Measurements from ENCODE around the gene SNCAIP. TPM values are rescaled to one million over a fixed set of nuclear protein-coding genes. Genes with fewer than 3 reads are reported as not detected.

Gene SNCAIP
- total and polyA plus RNA-seq, 2 of the 4 experiments (the other 2 are of a cell fraction), result 15.3 to 19.0 TPM

GRCh38 chr5:122301016-122301415 lies 11.0 kb upstream of the SNCAIP start:
- Histone ChIP-seq H3K23ac (ENCODE audit: low read depth, low read length) (no peak overlapping the region), H4K91ac (ENCODE audit: insufficient read depth, low read depth, low read length) (no peak overlapping the region), H3K4me3 (ENCODE audit: insufficient read depth, low read depth, low read length) (no peak overlapping the region), H4K20me1 (ENCODE audit: insufficient read depth, low read length) (no peaks in the 10 kb centered on the region), H3K27ac (ENCODE audit: insufficient read depth, low read length) (no peak overlapping the region), H2BK5ac (ENCODE audit: low read depth, low read length, poor library complexity, severe bottlenecking) (no peak overlapping the region), H3K4me2 (ENCODE audit: low read depth, low read length) (no peak overlapping the region), H2AK9ac (replicated peaks; ENCODE audit: low read depth, low read length, poor library complexity) (no peak overlapping the region), H3K79me1 (ENCODE audit: low read depth in 1 of 2, low read length in 2 of 2) (no peaks in the 10 kb centered on the region), H3K18ac (ENCODE audit: low read depth, low read length) (no peak overlapping the region), H2BK120ac (ENCODE audit: low read depth, low read length) (no peak overlapping the region), H4K8ac (ENCODE audit: low read depth in 2 of 2, low read length in 2 of 2) (no peak overlapping the region), H3K36me3 (ENCODE audit: control insufficient read depth, insufficient read depth, low read length) (no peaks in the 10 kb centered on the region), H2BK15ac (ENCODE audit: low read depth, low read length) (no peak overlapping the region), H2AK5ac (ENCODE audit: low read depth, low read length) (no peak overlapping the region), H3K4me1 (ENCODE audit: control insufficient read depth, insufficient read depth, low read length) (no peaks in the 10 kb centered on the region), H4K5ac (ENCODE audit: low read depth, low read length) (no peak overlapping the region), H3K9ac (ENCODE audit: low read depth, low read length) (no peak overlapping the region), H3K56ac (ENCODE audit: extremely low read depth, insufficient read depth, low read length) (no peak overlapping the region), H2AFZ (replicated peaks; ENCODE audit: low read length, poor library complexity) (no peak overlapping the region), H3K4ac (ENCODE audit: low read depth, low read length) (no peak overlapping the region), H2BK20ac (ENCODE audit: low read depth, low read length) (no peak overlapping the region), H3K9me1 (ENCODE audit: insufficient read depth, low read length) (no peaks in the 10 kb centered on the region), H3K27me3 (ENCODE audit: control insufficient read depth, insufficient read depth, low read length) (no peaks in the 10 kb centered on the region; the same call in 1 of the 2 replicates), H3K9me3 (ENCODE audit: control insufficient read depth, insufficient read depth, low read length) (no peaks in the 10 kb centered on the region), H3K14ac (replicated peaks; ENCODE audit: low read depth, low read length) (no peak overlapping the region)
- in situ Hi-C loops (cut with MboI; ENCODE audit: low sequenced_read_pairs), result no loop called here
- BruUV-seq (replicated peaks), result no TSS peak
- intact Hi-C loops (cut with micrococcal nuclease), result loop anchor here (1.0 kb wide), 1 partner anchor 16 kb away; no protein-coding TSS in a partner anchor
- no peak for ATAC-seq (ENCODE audit: low read depth)
- ChIA-PET CTCF (no interaction called here), POLR2A (ENCODE audit: unreplicated experiment) (no interaction called here)
- no peak for TF ChIP-seq MAFK (IDR thresholded peaks at IDR 0.05; ENCODE audit: low read depth, low read length)
- no peak for TF ChIP-seq CHD1 (IDR thresholded peaks at IDR 0.05; ENCODE audit: low read depth, low read length)
- TF ChIP-seq MXI1 (IDR thresholded peaks at IDR 0.05; ENCODE audit: borderline replicate concordance, low read depth, low read length), result no peak
- no peak for TF ChIP-seq NFE2L2 (IDR thresholded peaks at IDR 0.05; ENCODE audit: low read depth, low read length)
- no peak for TF ChIP-seq FOS (IDR thresholded peaks at IDR 0.05; ENCODE audit: low read depth, low read length)
- no peak for TF ChIP-seq USF2 (IDR thresholded peaks at IDR 0.05; ENCODE audit: low read depth, low read length)
- TF ChIP-seq RAD21 (IDR thresholded peaks at IDR 0.05; ENCODE audit: low read length), result no peak
- TF ChIP-seq, protein P1, sequence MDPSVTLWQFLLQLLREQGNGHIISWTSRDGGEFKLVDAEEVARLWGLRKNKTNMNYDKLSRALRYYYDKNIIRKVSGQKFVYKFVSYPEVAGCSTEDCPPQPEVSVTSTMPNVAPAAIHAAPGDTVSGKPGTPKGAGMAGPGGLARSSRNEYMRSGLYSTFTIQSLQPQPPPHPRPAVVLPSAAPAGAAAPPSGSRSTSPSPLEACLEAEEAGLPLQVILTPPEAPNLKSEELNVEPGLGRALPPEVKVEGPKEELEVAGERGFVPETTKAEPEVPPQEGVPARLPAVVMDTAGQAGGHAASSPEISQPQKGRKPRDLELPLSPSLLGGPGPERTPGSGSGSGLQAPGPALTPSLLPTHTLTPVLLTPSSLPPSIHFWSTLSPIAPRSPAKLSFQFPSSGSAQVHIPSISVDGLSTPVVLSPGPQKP (IDR thresholded peaks at IDR 0.05; ENCODE audit: borderline replicate concordance, low read depth, low read length), result no peak
- TF ChIP-seq, protein P2, sequence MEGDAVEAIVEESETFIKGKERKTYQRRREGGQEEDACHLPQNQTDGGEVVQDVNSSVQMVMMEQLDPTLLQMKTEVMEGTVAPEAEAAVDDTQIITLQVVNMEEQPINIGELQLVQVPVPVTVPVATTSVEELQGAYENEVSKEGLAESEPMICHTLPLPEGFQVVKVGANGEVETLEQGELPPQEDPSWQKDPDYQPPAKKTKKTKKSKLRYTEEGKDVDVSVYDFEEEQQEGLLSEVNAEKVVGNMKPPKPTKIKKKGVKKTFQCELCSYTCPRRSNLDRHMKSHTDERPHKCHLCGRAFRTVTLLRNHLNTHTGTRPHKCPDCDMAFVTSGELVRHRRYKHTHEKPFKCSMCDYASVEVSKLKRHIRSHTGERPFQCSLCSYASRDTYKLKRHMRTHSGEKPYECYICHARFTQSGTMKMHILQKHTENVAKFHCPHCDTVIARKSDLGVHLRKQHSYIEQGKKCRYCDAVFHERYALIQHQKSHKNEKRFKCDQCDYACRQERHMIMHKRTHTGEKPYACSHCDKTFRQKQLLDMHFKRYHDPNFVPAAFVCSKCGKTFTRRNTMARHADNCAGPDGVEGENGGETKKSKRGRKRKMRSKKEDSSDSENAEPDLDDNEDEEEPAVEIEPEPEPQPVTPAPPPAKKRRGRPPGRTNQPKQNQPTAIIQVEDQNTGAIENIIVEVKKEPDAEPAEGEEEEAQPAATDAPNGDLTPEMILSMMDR (conservative IDR thresholded peaks at IDR 0.05; ENCODE audit: low read depth, low read length), result no peak
- TF ChIP-seq SMC3 (IDR thresholded peaks at IDR 0.05; ENCODE audit: low read depth, low read length), result no peak
- TF ChIP-seq CEBPB (IDR thresholded peaks at IDR 0.05; ENCODE audit: low read depth, low read length), result no peak
- TF ChIP-seq RFX5 (IDR thresholded peaks at IDR 0.05; ENCODE audit: low read depth, low read length), result no peak
- no peak for TF ChIP-seq BHLHE40 (IDR thresholded peaks at IDR 0.05; ENCODE audit: low read depth, low read length)
- no peak for TF ChIP-seq MAZ (IDR thresholded peaks at IDR 0.05; ENCODE audit: borderline replicate concordance, low read depth, low read length)
- TF ChIP-seq RCOR1 (IDR thresholded peaks at IDR 0.05; ENCODE audit: insufficient replicate concordance, low read length), result no peak
- TF ChIP-seq POLR2A (IDR thresholded peaks at IDR 0.05; ENCODE audit: low read depth, low read length), result no peak
- DNase-seq, result no peak
- WGBS, 2 experiments (ENCODE audit: extremely low coverage in 2 of 2, insufficient read length in 1 of 2), result no CpG with 5 or more reads among the region's 2 CpGs
- dilution Hi-C loops (cut with HindIII; ENCODE audit: low sequenced_read_pairs, unreplicated experiment), result no loop called here

Measured in IMR-90 (cell line).